GM12878 (cell line): ENCODE results near the gene SYNRG. TPM values are rescaled to one million over a fixed set of nuclear protein-coding genes. Genes with fewer than 3 reads are reported as not detected.

Experiments used
- ATF7 ChIP-seq: fragments of 450-650 bp; IDR thresholded peaks from 2 replicates; pipeline ENCODE4 v1.6.1; 2016; ENCODE audit warnings: low read depth, mild to moderate bottlenecking
- BCL11A ChIP-seq: IDR thresholded peaks from 2 replicates; pipeline ENCODE4 v1.6.1; 2011; ENCODE audit warnings: low read depth, low read length
- CREB1 ChIP-seq: IDR thresholded peaks from 2 replicates; pipeline ENCODE4 v1.6.1; 2012; ENCODE audit warnings: low read depth, mild to moderate bottlenecking, inconsistent platforms
- EED ChIP-seq: sonication (generic); IDR thresholded peaks from 2 replicates; pipeline ENCODE4 v1.6.1; 2016; ENCODE audit warnings: antibody characterized with exemption, low read depth
- KLF5 ChIP-seq: fragments of 450-650 bp; IDR thresholded peaks from 2 replicates; pipeline ENCODE4 v1.6.1; 2014; ENCODE audit warnings: mild to moderate bottlenecking; ENCODE audit not compliant: partially characterized antibody
- NFYB ChIP-seq: IDR thresholded peaks from 2 replicates; pipeline ENCODE4 v1.6.1; 2011; ENCODE audit warnings: low read depth, mild to moderate bottlenecking, low read length, improper control_type of control experiment, moderate library complexity; ENCODE audit not compliant: insufficient read depth
- NR2C1 ChIP-seq: fragments of 450-650 bp; IDR thresholded peaks from 2 replicates; pipeline ENCODE4 v1.6.1; 2017; ENCODE audit warnings: antibody characterized with exemption, mild to moderate bottlenecking, moderate library complexity
- NR2F1 ChIP-seq: fragments of 450-650 bp; conservative IDR thresholded peaks from 2 replicates; pipeline ENCODE4 v1.6.1; 2017; ENCODE audit warnings: mild to moderate bottlenecking
- PKNOX1 ChIP-seq: fragments of 450-650 bp; IDR thresholded peaks from 2 replicates; pipeline ENCODE4 v1.6.1; 2016; ENCODE audit warnings: mild to moderate bottlenecking
- POLR2AphosphoS2 ChIP-seq: IDR thresholded peaks from 2 replicates; pipeline ENCODE4 v1.6.1; 2011; ENCODE audit warnings: low read depth, mild to moderate bottlenecking, low read length, improper control_type of control experiment, moderate library complexity
- RCOR1 ChIP-seq: conservative IDR thresholded peaks from 2 replicates; pipeline ENCODE4 v1.6.1; 2012; ENCODE audit warnings: low read depth, low read length, improper control_type of control experiment
- RELB ChIP-seq: fragments of 450-650 bp; IDR thresholded peaks from 2 replicates; pipeline ENCODE4 v1.6.1; 2017; ENCODE audit warnings: low read depth, mild to moderate bottlenecking, moderate library complexity
- SMAD1 ChIP-seq: fragments of 450-650 bp; IDR thresholded peaks from 2 replicates; pipeline ENCODE4 v1.6.1; 2018; ENCODE audit warnings: mild to moderate bottlenecking, low read depth; ENCODE audit not compliant: partially characterized antibody
- SREBF1 ChIP-seq: IDR thresholded peaks from 2 replicates; pipeline ENCODE4 v1.6.1; 2012; ENCODE audit warnings: mild to moderate bottlenecking, low read length
- SRF ChIP-seq, 2 experiments: IDR thresholded peaks; 2 replicates each; pipeline ENCODE4 v1.6.1; 2011; ENCODE audit warnings: low read depth in 2 of 2, low read length in 2 of 2, mild to moderate bottlenecking in 1 of 2, moderate library complexity in 1 of 2
- ZBTB33 ChIP-seq: fragments of 450-650 bp; IDR thresholded peaks from 2 replicates; pipeline ENCODE4 v1.6.1; 2017; ENCODE audit warnings: mild to moderate bottlenecking
- ZNF622 ChIP-seq: fragments of 450-650 bp; IDR thresholded peaks from 2 replicates; pipeline ENCODE4 v1.6.1; 2017; ENCODE audit warnings: mild to moderate bottlenecking, inconsistent platforms
- polyA plus RNA-seq, 11 experiments: library from polyadenylated mRNA; depleted of rRNA in 4 of 11; unstranded in 6 of 11; stranded (reverse) in 5 of 11; fragments of >200 nt; fragmentation: Nextera tagmentation in 4 of 11; fragmentation: Illumina TruSeq in 1 of 11; extraction: Ambion mirVana in 4 of 11; extraction: Trizol in 1 of 11; gene quantifications; 1 replicate in 1 of 11; 2 replicates in 10 of 11; pipeline versions ENCODE4 v1.2.1 to v1.2.3, GENCODE V29; 2011 to 2016; ENCODE audit warnings: inconsistent platforms in 2 of 11, missing spikeins in 2 of 11, low read depth in 1 of 11
- total RNA-seq, 4 experiments: library from RNA; depleted of rRNA in 3 of 4; stranded (reverse); fragments of >200 nt in 3 of 4; fragmentation: Illumina TruSeq in 1 of 4; extraction: Trizol in 1 of 4; gene quantifications; 2 replicates each; pipeline versions ENCODE4 v1.2.1 to v1.2.3, GENCODE V29; 2013 to 2021
- TF ChIP-seq, protein P1 (sequence below): fragments of 450-650 bp; IDR thresholded peaks from 2 replicates; pipeline ENCODE4 v1.6.1; 2017; ENCODE audit warnings: mild to moderate bottlenecking, moderate library complexity
- TF ChIP-seq, protein P2 (sequence below): fragments of 450-650 bp; IDR thresholded peaks from 2 replicates; pipeline ENCODE4 v1.6.1; 2017; ENCODE audit warnings: borderline replicate concordance

The SYNRG gene
- total and polyA plus RNA-seq, 10 of the 15 experiments (the other 5 are each of a cell fraction or from before 2014, with no cell fraction given): 5.2 to 40.4 (median 26.7) TPM

DNA sequence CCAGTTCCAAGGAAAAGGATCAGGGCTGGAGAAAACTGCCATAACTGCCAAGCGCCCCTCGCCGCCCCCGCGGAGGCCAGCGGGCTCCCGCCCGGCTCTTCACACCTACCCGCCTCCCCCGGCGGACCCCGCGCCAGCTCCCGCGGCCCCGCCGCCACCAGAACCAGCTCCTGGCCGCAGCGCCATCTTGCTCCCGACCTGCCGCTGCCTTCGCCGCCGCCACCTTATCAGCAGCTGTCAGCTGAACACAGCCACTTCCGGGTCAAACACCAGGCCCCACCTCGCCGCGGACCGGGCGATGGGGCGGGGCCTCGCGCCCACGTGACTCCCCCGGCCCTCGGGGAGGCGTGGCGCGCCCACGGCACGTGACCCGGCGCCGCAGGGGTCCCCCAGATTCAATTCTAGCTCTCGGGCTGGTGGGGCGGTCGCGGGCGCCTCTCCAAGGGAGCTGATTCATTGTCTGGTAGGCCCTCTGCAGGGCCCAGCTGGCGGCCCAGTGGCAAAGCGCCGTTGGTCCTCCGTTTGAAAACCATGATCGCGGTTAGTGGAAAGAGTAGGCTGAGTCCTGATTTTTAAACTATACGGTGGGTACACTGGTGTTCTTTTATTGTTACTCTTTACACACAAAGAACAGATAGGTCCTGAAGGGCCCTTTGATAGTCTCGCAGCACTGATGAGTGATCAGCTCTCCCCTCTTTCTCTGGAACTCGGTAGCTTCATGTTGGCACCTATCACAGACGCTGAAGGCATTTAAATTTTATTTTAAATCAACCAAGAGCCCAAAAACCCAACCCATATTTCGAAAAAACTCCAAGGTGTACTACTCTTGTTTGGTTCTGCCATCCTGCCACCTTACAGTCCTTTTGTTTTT, at the start of gene SYNRG (continued):
- TF ChIP-seq POLR2AphosphoS2 (peak; percentile 95), PKNOX1 (peak; percentile 72), ZNF622 (no peak), SRF (IDR thresholded peaks at IDR 0.05; ENCODE audit: low read depth in 2 of 2, low read length in 2 of 2) (no peak), EED (no peak), NFYB (no peak), SMAD1 (no peak), ZBTB33 (no peak), SREBF1 (peak; percentile 46; the same call in 1 of the 2 replicates), RELB (peak; percentile 52), ATF7 (no peak), KLF5 (peak; percentile 58), BCL11A (no peak), CREB1 (peak; percentile 62; the same call in 1 of the 2 replicates), NR2C1 (peak; percentile 96), NR2F1 (peak; percentile 86), RCOR1 (0 out of 2 replicates have a peak, but pooled peaks have one; percentile 65)
- TF ChIP-seq, protein P1, sequence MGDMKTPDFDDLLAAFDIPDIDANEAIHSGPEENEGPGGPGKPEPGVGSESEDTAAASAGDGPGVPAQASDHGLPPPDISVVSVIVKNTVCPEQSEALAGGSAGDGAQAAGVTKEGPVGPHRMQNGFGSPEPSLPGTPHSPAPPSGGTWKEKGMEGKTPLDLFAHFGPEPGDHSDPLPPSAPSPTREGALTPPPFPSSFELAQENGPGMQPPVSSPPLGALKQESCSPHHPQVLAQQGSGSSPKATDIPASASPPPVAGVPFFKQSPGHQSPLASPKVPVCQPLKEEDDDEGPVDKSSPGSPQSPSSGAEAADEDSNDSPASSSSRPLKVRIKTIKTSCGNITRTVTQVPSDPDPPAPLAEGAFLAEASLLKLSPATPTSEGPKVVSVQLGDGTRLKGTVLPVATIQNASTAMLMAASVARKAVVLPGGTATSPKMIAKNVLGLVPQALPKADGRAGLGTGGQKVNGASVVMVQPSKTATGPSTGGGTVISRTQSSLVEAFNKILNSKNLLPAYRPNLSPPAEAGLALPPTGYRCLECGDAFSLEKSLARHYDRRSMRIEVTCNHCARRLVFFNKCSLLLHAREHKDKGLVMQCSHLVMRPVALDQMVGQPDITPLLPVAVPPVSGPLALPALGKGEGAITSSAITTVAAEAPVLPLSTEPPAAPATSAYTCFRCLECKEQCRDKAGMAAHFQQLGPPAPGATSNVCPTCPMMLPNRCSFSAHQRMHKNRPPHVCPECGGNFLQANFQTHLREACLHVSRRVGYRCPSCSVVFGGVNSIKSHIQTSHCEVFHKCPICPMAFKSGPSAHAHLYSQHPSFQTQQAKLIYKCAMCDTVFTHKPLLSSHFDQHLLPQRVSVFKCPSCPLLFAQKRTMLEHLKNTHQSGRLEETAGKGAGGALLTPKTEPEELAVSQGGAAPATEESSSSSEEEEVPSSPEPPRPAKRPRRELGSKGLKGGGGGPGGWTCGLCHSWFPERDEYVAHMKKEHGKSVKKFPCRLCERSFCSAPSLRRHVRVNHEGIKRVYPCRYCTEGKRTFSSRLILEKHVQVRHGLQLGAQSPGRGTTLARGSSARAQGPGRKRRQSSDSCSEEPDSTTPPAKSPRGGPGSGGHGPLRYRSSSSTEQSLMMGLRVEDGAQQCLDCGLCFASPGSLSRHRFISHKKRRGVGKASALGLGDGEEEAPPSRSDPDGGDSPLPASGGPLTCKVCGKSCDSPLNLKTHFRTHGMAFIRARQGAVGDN: peak; percentile 70; the same call in 1 of the 2 replicates
- TF ChIP-seq, protein P2, sequence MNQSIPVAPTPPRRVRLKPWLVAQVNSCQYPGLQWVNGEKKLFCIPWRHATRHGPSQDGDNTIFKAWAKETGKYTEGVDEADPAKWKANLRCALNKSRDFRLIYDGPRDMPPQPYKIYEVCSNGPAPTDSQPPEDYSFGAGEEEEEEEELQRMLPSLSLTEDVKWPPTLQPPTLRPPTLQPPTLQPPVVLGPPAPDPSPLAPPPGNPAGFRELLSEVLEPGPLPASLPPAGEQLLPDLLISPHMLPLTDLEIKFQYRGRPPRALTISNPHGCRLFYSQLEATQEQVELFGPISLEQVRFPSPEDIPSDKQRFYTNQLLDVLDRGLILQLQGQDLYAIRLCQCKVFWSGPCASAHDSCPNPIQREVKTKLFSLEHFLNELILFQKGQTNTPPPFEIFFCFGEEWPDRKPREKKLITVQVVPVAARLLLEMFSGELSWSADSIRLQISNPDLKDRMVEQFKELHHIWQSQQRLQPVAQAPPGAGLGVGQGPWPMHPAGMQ: no peak
